GM21360 (cell line): ENCODE measurements around the gene SLC41A3.
"Not testable (repeated sequence)": the region's sequence is repeated elsewhere in the genome, so short reads cannot be mapped to it uniquely, and the experiment has no call there.

Experiments used
- ATAC-seq: cut with Tn5 transposase; IDR thresholded peaks from one replicate; pipeline ENCODE4 v1.9.1; 2021; ENCODE audit warnings: mild to moderate bottlenecking, moderate library complexity; ENCODE audit not compliant: unreplicated experiment

The SLC41A3 gene

DNA sequence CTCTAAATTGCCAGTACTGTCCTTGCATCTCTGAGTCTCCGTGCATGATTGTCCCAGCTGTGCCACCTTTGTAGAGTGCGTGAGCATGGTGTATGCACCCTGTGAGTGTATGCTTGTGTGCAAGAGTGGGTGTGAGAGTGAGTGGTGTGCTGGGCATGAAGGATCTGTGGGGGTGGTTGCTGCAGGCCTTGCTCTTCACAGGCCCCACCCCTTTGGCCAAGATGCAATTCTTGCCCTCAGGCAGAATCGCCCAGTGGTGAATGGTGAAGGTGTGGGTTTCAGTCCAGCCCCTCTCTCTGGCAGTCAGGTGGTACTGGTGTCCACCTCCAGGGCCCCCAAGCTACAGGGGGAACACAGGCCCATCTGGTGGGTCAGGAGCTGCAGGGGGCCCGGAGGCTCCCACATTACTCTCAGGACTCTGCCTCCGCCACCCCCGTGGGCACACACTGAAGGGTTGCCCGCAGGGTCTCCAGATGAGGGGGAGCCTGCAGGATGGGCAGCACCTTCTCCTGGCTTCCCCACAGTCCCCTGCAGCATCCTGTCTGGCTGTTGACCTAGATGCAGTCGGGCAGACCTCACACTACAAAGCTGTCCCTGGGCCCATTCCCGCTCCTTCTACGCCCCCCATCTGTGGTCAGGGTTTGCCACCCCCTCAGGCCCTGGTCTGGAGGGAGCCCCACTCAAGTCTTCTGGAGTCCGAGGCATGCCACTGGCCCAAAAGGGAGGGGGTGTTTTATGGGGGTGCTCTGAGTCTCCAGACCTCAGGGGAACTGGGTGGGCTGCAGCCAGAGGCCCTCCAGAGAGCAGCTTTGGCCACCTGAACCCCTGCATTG is 123.3 kb downstream of the SLC41A3 start:
- ATAC-seq: no peak

- no peak for ATAC-seq
These were observed 123.9 kb downstream of the SLC41A3 start for GRCh38 chr3:125960066-125960424.

DNA sequence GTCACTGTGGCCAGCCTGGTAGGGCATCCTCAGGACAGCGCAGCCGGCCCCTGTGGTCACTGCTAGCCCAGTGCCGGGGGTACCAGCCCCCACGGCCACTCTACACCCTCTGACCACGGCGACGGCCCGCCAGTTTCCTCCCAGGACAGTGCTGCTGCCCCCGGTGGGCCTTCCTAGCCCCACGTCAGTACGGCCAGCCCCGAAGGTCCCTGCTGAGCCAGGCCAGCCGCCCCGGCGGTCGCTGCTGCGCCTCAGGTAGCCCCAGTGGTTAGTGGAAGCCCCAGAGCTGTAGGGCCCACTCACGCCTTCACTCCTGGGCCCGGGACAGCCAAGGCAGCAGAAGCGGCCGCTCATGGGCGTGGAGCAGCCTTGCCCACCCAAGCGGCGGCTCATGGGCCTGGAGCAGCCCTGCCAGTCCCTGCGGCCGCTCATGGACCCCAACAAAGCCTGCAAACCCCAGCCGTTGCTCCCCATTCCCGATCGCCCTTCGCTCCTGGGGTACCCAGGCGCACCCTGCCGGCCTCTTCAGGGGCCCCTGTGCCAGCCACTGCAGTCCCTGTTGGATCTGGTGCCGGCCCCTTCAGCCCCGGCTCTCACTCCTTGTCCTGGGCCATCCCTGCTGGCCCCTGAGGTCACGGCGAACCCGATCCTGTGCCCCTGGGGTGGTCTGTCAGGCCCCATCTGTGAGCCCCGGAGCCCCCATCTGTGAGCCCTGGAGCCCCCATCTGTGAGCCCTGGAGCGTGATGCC is 124.4 kb downstream of the SLC41A3 start:
- ATAC-seq: no peak

- ATAC-seq: no peak
These were observed 125.2 kb downstream of the SLC41A3 start for GRCh38 chr3:125958511-125959316.

- ATAC-seq: no peak
These were observed 126.0 kb downstream of the SLC41A3 start for GRCh38 chr3:125957674-125958510.

DNA sequence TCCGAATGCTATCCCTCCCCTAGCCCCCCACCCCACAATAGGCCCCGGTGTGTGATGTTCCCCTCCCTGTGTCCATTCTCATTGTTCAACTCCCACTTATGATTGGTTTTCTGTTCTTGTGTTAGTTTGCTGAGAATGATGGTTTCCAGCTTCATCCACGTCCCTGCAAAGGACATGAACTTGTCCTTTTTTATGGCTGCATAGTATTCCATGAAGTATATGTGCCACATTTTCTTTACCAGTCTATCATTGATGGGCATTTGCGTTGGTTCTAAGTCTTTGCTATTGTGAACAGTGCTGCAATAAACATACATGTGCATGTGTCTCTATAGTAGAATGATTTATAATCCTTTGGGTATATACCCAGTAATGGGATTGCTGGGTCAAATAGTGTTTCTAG is 126.9 kb downstream of the SLC41A3 start:
- ATAC-seq: not testable (repeated sequence)
